GM12892 (cell line): Measurements from ENCODE around the gene PRM1.

Experiments
- POLR2A ChIP-seq: IDR thresholded peaks from 2 replicates; pipeline ENCODE4 v1.6.1; 2011; ENCODE audit warnings: low read depth, low read length, control low read depth
- POLR2AphosphoS5 ChIP-seq: IDR thresholded peaks from 2 replicates; pipeline ENCODE4 v1.6.1; 2011; ENCODE audit warnings: low read depth, low read length, control low read depth
- TAF1 ChIP-seq: IDR thresholded peaks from 2 replicates; pipeline ENCODE4 v1.6.1; 2011; ENCODE audit warnings: low read depth, mild to moderate bottlenecking, control low read depth, low read length, borderline replicate concordance

DNA sequence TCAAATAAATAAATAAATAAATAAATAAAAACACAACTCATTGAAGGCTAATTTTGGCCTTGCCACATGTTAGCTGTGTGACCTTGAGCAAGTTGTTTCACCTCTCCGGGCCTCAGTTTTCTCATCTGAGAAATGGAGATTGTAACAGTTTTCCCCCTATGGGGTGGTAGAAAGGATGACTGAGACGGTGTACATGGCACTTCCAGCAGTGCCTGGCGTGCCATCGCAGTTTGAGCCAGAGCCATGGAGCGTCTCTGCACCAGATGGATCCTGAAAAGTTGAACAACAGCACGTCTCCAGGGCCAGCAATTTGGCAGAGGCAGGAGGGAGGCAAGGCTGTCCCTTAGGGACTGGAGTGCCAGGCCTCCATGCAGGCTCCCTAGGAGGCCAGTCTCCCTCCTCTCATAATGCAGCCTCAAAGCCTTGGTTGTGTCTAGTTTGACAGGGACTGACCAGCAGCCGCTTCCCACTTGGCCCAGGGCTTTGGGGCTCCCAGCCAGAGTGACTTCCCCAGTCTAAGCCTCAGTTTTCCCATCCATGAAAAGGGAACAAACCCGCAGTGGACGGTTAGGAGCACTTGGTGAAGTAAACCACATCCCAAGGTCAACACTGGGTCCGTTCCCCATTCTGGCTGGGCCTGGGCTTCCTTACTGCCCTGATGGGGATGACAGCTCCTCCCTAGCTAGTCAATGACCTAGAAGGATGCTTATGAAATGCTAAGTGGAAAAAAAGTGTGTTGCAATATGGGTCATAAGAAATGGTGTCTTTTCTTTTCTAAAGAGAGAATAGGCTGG lies 44.5 kb downstream of the PRM1 start:
- TF ChIP-seq POLR2AphosphoS5 (no peak), POLR2A (no peak), TAF1 (no peak)
